K562 (cell line): Measurements from ENCODE around the gene ZNF609. TPM values are rescaled to one million over a fixed set of nuclear protein-coding genes. Genes with fewer than 3 reads are reported as not detected.

Experiments used
- ADNP ChIP-seq: fragments of 200-800 bp; sonication (Bioruptor generic); IDR thresholded peaks from 2 replicates; pipeline ENCODE4 v1.6.1; 2016; ENCODE audit warnings: missing genetic modification characterization, missing compliant biosample characterization
- CHD4 ChIP-seq: fragments of 200-600 bp; sonication (generic); IDR thresholded peaks from 3 replicates; pipeline ENCODE4 v1.6.1; 2012; ENCODE audit warnings: low read depth, mild to moderate bottlenecking, mixed read lengths, low read length, inconsistent platforms; ENCODE audit not compliant: insufficient read depth, insufficient replicate concordance, poor library complexity, severe bottlenecking
- EGR1 ChIP-seq: fragments of 450-650 bp; conservative IDR thresholded peaks from 2 replicates; pipeline ENCODE4 v1.6.1; 2017; ENCODE audit warnings: mild to moderate bottlenecking
- ELF4 ChIP-seq: fragments of 450-650 bp; formaldehyde crosslinking; IDR thresholded peaks from 2 replicates; pipeline ENCODE4 v1.4.0; 2022; ENCODE audit warnings: missing genetic modification characterization
- EZH2 ChIP-seq: IDR thresholded peaks from 2 replicates; pipeline ENCODE4 v1.6.1; 2012; ENCODE audit warnings: low read depth, mild to moderate bottlenecking, inconsistent platforms, low read length, borderline replicate concordance
- HDAC6 ChIP-seq: IDR thresholded peaks from 2 replicates; pipeline ENCODE4 v1.6.1; 2012; ENCODE audit warnings: low read depth, mild to moderate bottlenecking, control low read depth, inconsistent platforms, low read length, moderate library complexity
- KLF10 ChIP-seq: fragments of 250-450 bp; sonication (Bioruptor Pico); IDR thresholded peaks from 2 replicates; pipeline ENCODE4 v1.6.1; 2021; ENCODE audit warnings: matching md5 sums
- KLF16 ChIP-seq: IDR thresholded peaks from 2 replicates; pipeline ENCODE4 v1.6.1; 2016; ENCODE audit warnings: antibody characterized with exemption
- L3MBTL2 ChIP-seq: fragments of 450-650 bp; IDR thresholded peaks from 2 replicates; pipeline ENCODE4 v1.6.1; 2016; ENCODE audit warnings: mild to moderate bottlenecking, moderate library complexity
- LEF1 ChIP-seq: fragments of 450-650 bp; IDR thresholded peaks from 2 replicates; pipeline ENCODE4 v1.6.1; 2016; ENCODE audit warnings: mild to moderate bottlenecking
- MCM2 ChIP-seq: fragments of 450-650 bp; IDR thresholded peaks from 2 replicates; pipeline ENCODE4 v1.6.1; 2017; ENCODE audit warnings: low read depth, mild to moderate bottlenecking
- NCOA4 ChIP-seq: fragments of 450-650 bp; IDR thresholded peaks from 2 replicates; pipeline ENCODE4 v1.6.1; 2018; ENCODE audit warnings: mild to moderate bottlenecking; ENCODE audit not compliant: partially characterized antibody
- SNIP1 ChIP-seq: fragments of 450-650 bp; IDR thresholded peaks from 2 replicates; pipeline ENCODE4 v1.7.1; 2017; ENCODE audit warnings: low read depth, mild to moderate bottlenecking
- SRSF9 ChIP-seq: fragments of 200-400 bp; formaldehyde crosslinking; IDR thresholded peaks from 2 replicates; pipeline ENCODE4 v1.6.1; 2017; ENCODE audit warnings: low read depth, low read length, borderline replicate concordance
- TARDBP ChIP-seq: fragments of 450-650 bp; IDR thresholded peaks from 2 replicates; pipeline ENCODE4 v1.6.1; 2016
- TEAD1 ChIP-seq, 2 experiments: fragments of 450-650 bp in 1 of 2; sonication (generic) in 1 of 2; formaldehyde crosslinking; IDR thresholded peaks; 2 replicates each; pipeline versions ENCODE4 v1.4.0 to v1.8.0; 2020 to 2022; ENCODE audit warnings: mild to moderate bottlenecking in 2 of 2, missing genetic modification reagents in 1 of 2
- TEAD4 ChIP-seq, 2 experiments: sonication (generic) in 1 of 2; formaldehyde crosslinking in 1 of 2; IDR thresholded peaks; 2 replicates each; pipeline versions ENCODE4 v1.6.1 to v1.8.0; 2012 to 2022; ENCODE audit warnings: borderline replicate concordance in 1 of 2, inconsistent platforms in 1 of 2, low read length in 1 of 2, mild to moderate bottlenecking in 1 of 2, missing genetic modification reagents in 1 of 2
- TSC22D4 ChIP-seq: fragments of 450-650 bp; IDR thresholded peaks from 2 replicates; pipeline ENCODE4 v1.6.1; 2016; ENCODE audit warnings: missing genetic modification characterization, missing biosample characterization, control low read depth
- ZBTB8A ChIP-seq: fragments of 450-650 bp; IDR thresholded peaks from 2 replicates; pipeline ENCODE4 v1.6.1; 2018; ENCODE audit warnings: mild to moderate bottlenecking, moderate library complexity; ENCODE audit not compliant: partially characterized antibody
- ZNF239 ChIP-seq: fragments of 250-450 bp; sonication (Bioruptor Pico); IDR thresholded peaks from 2 replicates; pipeline ENCODE4 v1.4.0; 2020; ENCODE audit warnings: mild to moderate bottlenecking
- ZNF41 ChIP-seq: fragments of 250-450 bp; sonication (Bioruptor Pico); conservative IDR thresholded peaks from 2 replicates; pipeline ENCODE4 v1.4.0; 2020; ENCODE audit warnings: mild to moderate bottlenecking
- polyA plus RNA-seq, 8 experiments: library from polyadenylated mRNA; depleted of rRNA in 4 of 8; stranded (reverse) in 5 of 8; unstranded in 3 of 8; fragments of >200 nt; fragmentation: Nextera tagmentation in 2 of 8; fragmentation: Illumina TruSeq in 1 of 8; extraction: Ambion mirVana in 2 of 8; extraction: Trizol in 1 of 8; gene quantifications; 2 replicates each; pipeline versions ENCODE4 v1.2.1 to v1.2.3, GENCODE V29; 2011 to 2014; ENCODE audit warnings: inconsistent platforms in 1 of 8, missing spikeins in 1 of 8
- total RNA-seq, 7 experiments: library from RNA; depleted of rRNA in 6 of 7; stranded (reverse); fragments of >200 nt in 6 of 7; fragmentation: Illumina TruSeq in 2 of 7; extraction: Trizol in 2 of 7; gene quantifications; 2 replicates each; pipeline versions ENCODE4 v1.2.1 to v1.2.3, GENCODE V29; 2011 to 2021; ENCODE audit warnings: low replicate concordance in 1 of 7
- TF ChIP-seq, protein P1 (sequence below): fragments of 250-450 bp; sonication (Bioruptor Pico); IDR thresholded peaks from 2 replicates; pipeline ENCODE4 v1.5.0; 2021; ENCODE audit warnings: mild to moderate bottlenecking, borderline replicate concordance
- TF ChIP-seq, protein P2 (sequence below): sonication (generic); formaldehyde crosslinking; IDR thresholded peaks from 2 replicates; pipeline ENCODE4 v1.8.1; 2023; ENCODE audit warnings: mild to moderate bottlenecking, missing genetic modification reagents
- TF ChIP-seq, protein P3 (sequence below): sonication (generic); formaldehyde crosslinking; IDR thresholded peaks from 2 replicates; pipeline ENCODE4 v1.8.0; 2022; ENCODE audit warnings: missing genetic modification reagents, mild to moderate bottlenecking, borderline replicate concordance

Gene ZNF609
- total and polyA plus RNA-seq, 9 of the 15 experiments (the other 6 are each of a cell fraction or from before 2014, with no cell fraction given), result 3.0 to 38.7 (median 17.8) TPM

DNA sequence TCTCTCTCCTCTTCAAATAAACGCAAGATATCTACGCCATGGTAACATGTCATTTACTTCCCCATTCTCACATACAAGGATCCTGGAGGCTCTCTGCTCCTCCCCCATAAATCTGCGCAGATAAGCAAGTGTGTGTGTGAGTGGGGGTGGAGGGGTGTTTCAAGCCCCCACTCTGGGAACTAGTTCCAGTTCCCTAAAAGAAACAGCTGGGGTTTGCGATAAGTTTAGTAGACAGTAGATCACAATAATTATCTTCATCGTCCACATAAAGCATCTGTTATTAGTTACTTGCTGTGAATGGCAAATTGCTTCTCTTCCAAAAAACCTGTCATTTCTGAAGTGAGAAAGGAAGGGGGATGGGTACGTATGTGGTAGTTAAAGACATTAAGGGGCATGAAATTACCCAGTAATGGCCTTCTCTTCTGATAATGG is 235.2 kb downstream of the ZNF609 start (continued):
- TF ChIP-seq, protein P1, sequence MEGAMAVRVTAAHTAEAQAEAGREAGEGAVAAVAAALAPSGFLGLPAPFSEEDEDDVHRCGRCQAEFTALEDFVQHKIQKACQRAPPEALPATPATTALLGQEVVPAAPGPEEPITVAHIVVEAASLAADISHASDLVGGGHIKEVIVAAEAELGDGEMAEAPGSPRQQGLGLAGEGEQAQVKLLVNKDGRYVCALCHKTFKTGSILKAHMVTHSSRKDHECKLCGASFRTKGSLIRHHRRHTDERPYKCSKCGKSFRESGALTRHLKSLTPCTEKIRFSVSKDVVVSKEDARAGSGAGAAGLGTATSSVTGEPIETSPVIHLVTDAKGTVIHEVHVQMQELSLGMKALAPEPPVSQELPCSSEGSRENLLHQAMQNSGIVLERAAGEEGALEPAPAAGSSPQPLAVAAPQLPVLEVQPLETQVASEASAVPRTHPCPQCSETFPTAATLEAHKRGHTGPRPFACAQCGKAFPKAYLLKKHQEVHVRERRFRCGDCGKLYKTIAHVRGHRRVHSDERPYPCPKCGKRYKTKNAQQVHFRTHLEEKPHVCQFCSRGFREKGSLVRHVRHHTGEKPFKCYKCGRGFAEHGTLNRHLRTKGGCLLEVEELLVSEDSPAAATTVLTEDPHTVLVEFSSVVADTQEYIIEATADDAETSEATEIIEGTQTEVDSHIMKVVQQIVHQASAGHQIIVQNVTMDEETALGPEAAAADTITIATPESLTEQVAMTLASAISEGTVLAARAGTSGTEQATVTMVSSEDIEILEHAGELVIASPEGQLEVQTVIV (CRISPR knock-in tag), result no peak
- TF ChIP-seq TARDBP, result peak; percentile 98
- TF ChIP-seq MCM2, result no peak
- no peak for TF ChIP-seq HDAC6
- TF ChIP-seq SRSF9, result no peak
- TF ChIP-seq L3MBTL2, result peak; percentile 37
- no peak for TF ChIP-seq NCOA4
- TF ChIP-seq EGR1, result peak; percentile 93
- no peak for TF ChIP-seq EZH2
- TF ChIP-seq KLF16, result peak; percentile 99
- peak; percentile 71; the same call in 1 of the 2 replicates for TF ChIP-seq ZNF41
- peak; percentile 81 to 91; a peak in 3 of 4 replicates for TF ChIP-seq TEAD1 (CRISPR knock-in tag; IDR thresholded peaks at IDR 0.05)
- TF ChIP-seq KLF10 (CRISPR knock-in tag), result no peak
- TF ChIP-seq ZNF239 (CRISPR knock-in tag), result peak; percentile 35; the same call in 1 of the 2 replicates
- peak; percentile 92 for TF ChIP-seq ELF4 (CRISPR knock-in tag)
- TF ChIP-seq SNIP1, result no peak
- no peak for TF ChIP-seq CHD4
- peak; percentile 57; the same call in 1 of the 2 replicates for TF ChIP-seq ADNP (tag)
- peak; percentile 99 for TF ChIP-seq LEF1
- TF ChIP-seq ZBTB8A, result no peak
- TF ChIP-seq, protein P2, sequence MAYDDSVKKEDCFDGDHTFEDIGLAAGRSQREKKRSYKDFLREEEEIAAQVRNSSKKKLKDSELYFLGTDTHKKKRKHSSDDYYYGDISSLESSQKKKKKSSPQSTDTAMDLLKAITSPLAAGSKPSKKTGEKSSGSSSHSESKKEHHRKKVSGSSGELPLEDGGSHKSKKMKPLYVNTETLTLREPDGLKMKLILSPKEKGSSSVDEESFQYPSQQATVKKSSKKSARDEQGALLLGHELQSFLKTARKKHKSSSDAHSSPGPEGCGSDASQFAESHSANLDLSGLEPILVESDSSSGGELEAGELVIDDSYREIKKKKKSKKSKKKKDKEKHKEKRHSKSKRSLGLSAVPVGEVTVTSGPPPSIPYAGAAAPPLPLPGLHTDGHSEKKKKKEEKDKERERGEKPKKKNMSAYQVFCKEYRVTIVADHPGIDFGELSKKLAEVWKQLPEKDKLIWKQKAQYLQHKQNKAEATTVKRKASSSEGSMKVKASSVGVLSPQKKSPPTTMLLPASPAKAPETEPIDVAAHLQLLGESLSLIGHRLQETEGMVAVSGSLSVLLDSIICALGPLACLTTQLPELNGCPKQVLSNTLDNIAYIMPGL, result no peak
- TF ChIP-seq, protein P3, sequence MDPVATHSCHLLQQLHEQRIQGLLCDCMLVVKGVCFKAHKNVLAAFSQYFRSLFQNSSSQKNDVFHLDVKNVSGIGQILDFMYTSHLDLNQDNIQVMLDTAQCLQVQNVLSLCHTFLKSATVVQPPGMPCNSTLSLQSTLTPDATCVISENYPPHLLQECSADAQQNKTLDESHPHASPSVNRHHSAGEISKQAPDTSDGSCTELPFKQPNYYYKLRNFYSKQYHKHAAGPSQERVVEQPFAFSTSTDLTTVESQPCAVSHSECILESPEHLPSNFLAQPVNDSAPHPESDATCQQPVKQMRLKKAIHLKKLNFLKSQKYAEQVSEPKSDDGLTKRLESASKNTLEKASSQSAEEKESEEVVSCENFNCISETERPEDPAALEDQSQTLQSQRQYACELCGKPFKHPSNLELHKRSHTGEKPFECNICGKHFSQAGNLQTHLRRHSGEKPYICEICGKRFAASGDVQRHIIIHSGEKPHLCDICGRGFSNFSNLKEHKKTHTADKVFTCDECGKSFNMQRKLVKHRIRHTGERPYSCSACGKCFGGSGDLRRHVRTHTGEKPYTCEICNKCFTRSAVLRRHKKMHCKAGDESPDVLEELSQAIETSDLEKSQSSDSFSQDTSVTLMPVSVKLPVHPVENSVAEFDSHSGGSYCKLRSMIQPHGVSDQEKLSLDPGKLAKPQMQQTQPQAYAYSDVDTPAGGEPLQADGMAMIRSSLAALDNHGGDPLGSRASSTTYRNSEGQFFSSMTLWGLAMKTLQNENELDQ (CRISPR knock-in tag), result no peak
- TF ChIP-seq TEAD4 (IDR thresholded peaks at IDR 0.05; ENCODE audit: low read length), result peak; percentile 99
- TF ChIP-seq TEAD4 (CRISPR knock-in tag; IDR thresholded peaks at IDR 0.05; ENCODE audit: borderline replicate concordance), result no peak
- TF ChIP-seq TSC22D4 (tag), result no peak
